HUES48 (cell line): ENCODE measurements around the gene RNF115.
"Not testable (repeated sequence)": the region's sequence is repeated elsewhere in the genome, so short reads cannot be mapped to it uniquely, and the experiment has no call there.

Experiments used
- H3K27ac ChIP-seq: one replicate; pipeline ENCODE4 v1.7.0; 2013; ENCODE audit warnings: low read depth, low read length, inconsistent platforms
- H3K27me3 ChIP-seq: 2 replicates; pipeline ENCODE4 v1.6.1; 2013; ENCODE audit warnings: mild to moderate bottlenecking, low read length; ENCODE audit not compliant: control insufficient read depth, insufficient read depth
- H3K36me3 ChIP-seq: 2 replicates; pipeline ENCODE4 v1.6.1; 2013; ENCODE audit warnings: low read length; ENCODE audit not compliant: control insufficient read depth, insufficient read depth
- H3K4me1 ChIP-seq: 2 replicates; pipeline ENCODE4 v1.6.1; 2013; ENCODE audit warnings: mild to moderate bottlenecking, low read length; ENCODE audit not compliant: control insufficient read depth, insufficient read depth
- H3K4me3 ChIP-seq: 2 replicates; pipeline ENCODE4 v1.5.1; 2013; ENCODE audit warnings: mild to moderate bottlenecking, low read depth, low read length
- H3K9ac ChIP-seq: 2 replicates; pipeline ENCODE4 v1.6.1; 2013; ENCODE audit warnings: mild to moderate bottlenecking, low read depth, low read length, moderate library complexity
- H3K9me3 ChIP-seq: 2 replicates; pipeline ENCODE4 v1.6.1; 2013; ENCODE audit warnings: low read length; ENCODE audit not compliant: control insufficient read depth, insufficient read depth

RNF115 gene

GRCh38 chr1:145795257-145795881, 28.5 kb downstream of the RNF115 start:
- Histone ChIP-seq H3K9me3 (peaks cover 7% of the 10 kb centered on the region), H3K9ac (no peak overlapping the region), H3K27ac (no peak overlapping the region), H3K4me1 (no peaks in the 10 kb centered on the region), H3K36me3 (no peaks in the 10 kb centered on the region), H3K27me3 (no peaks in the 10 kb centered on the region), H3K4me3 (no peak overlapping the region)

DNA sequence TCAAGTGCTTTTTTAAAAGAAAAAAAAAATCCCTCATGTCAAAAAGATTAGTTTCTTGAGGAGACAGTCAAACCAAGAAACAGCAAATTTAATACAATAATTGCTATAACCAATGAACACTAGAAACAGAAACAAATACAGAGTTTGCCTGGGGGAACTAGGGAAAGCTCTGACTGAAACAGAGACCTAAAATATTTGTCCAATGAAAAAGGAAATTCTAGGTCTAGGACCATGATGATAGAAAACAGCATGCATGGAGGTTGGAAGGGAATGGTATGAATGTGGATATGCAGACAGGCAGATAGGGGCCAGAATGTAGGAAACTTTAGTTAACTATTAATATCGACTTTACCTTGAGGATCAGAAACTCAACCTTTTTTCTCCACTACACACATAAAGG, 31.4 kb downstream of the RNF115 start:
- Histone ChIP-seq H3K27ac (no peak overlapping the region), H3K4me1 (no peaks in the 10 kb centered on the region), H3K4me3 (no peak overlapping the region), H3K9ac (no peak overlapping the region), H3K27me3 (no peaks in the 10 kb centered on the region), H3K36me3 (0 out of 2 replicates have a peak, but pooled peaks cover 6% of the 10 kb centered on the region), H3K9me3 (peaks cover 7% of the 10 kb centered on the region)

DNA sequence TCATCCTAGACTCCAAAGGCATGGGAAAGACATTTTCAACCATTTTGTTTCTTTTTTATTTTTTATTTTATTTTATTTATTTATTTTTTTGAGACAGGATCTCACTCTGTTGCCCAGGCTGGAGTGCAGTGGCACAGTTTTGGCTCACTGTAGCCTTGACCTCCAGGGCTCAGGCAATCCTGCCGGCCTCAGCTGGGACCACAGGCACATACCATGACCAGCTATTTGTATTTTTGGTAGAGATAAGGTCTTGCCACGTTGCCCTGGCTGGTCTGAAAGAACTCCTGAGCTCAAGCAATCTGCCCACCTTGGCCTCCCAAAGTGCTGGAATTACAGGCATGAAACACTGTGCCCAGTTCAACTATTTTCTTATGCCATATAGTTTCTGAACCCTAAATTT, 32.0 kb downstream of the RNF115 start:
- H3K9ac ChIP-seq, H3K4me3 ChIP-seq, H3K36me3 ChIP-seq, H3K9me3 ChIP-seq, H3K4me1 ChIP-seq, H3K27ac ChIP-seq, H3K27me3 ChIP-seq: not testable (repeated sequence)

DNA sequence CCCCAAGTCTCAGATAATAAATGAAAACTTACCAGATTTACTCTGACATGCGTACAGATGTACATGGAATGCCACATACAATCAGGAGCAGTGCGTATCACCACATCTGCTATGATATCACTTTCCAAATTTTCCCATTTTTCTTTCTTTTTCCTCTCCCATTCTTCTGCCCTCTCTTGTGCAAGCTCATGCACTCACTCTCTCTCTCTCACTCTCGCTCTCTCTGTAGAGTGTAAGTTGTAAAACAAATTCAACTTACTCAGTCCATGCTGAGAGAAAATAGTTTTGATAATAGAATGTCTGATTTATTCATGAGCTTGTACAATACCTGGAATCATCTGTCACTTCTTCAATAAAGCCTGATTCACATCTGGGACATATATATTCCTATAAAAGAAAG, 35.3 kb downstream of the RNF115 start:
- no peak overlapping the region for H3K4me3 ChIP-seq
- H3K27me3 ChIP-seq: no peaks in the 10 kb centered on the region
- H3K9me3 ChIP-seq: no peaks in the 10 kb centered on the region
- no peaks in the 10 kb centered on the region; the same call in 1 of the 2 replicates for H3K4me1 ChIP-seq
- no peak overlapping the region for H3K9ac ChIP-seq
- H3K27ac ChIP-seq: no peak overlapping the region
- 0 out of 2 replicates have a peak, but pooled peaks cover 11% of the 10 kb centered on the region for H3K36me3 ChIP-seq

- no peaks in the 10 kb centered on the region for H3K9me3 ChIP-seq
- no peak overlapping the region for H3K27ac ChIP-seq
- peaks cover 16% of the 10 kb centered on the region; the same call in 1 of the 2 replicates for H3K36me3 ChIP-seq
- peaks cover 2% of the 10 kb centered on the region; the same call in 1 of the 2 replicates for H3K4me1 ChIP-seq
- no peaks in the 10 kb centered on the region for H3K27me3 ChIP-seq
- no peak overlapping the region for H3K9ac ChIP-seq
- H3K4me3 ChIP-seq: no peak overlapping the region
Measured at GRCh38 chr1:145786271-145786670, 37.6 kb downstream of the RNF115 start.

- Histone ChIP-seq H3K4me1 (peaks cover 2% of the 10 kb centered on the region; the same call in 1 of the 2 replicates), H3K36me3 (peaks cover 16% of the 10 kb centered on the region; the same call in 1 of the 2 replicates), H3K4me3 (no peak overlapping the region), H3K9ac (no peak overlapping the region), H3K27ac (no peak overlapping the region), H3K27me3 (no peaks in the 10 kb centered on the region), H3K9me3 (no peaks in the 10 kb centered on the region)
Measured at GRCh38 chr1:145785547-145785946, 38.3 kb downstream of the RNF115 start.

GRCh38 chr1:145784409-145784808, 39.5 kb downstream of the RNF115 start:
- no peak overlapping the region for H3K27ac ChIP-seq
- no peak overlapping the region for H3K9ac ChIP-seq
- no peaks in the 10 kb centered on the region for H3K27me3 ChIP-seq
- peaks cover 16% of the 10 kb centered on the region; the same call in 1 of the 2 replicates for H3K36me3 ChIP-seq
- H3K9me3 ChIP-seq: no peaks in the 10 kb centered on the region
- H3K4me1 ChIP-seq: peaks cover 2% of the 10 kb centered on the region; the same call in 1 of the 2 replicates
- H3K4me3 ChIP-seq: no peak overlapping the region

- Histone ChIP-seq H3K9ac (no peak overlapping the region), H3K4me3 (no peak overlapping the region), H3K36me3 (peaks cover 10% of the 10 kb centered on the region; the same call in 1 of the 2 replicates), H3K4me1 (peaks cover 2% of the 10 kb centered on the region; the same call in 1 of the 2 replicates), H3K27me3 (no peaks in the 10 kb centered on the region), H3K27ac (peak overlapping the region; percentile 37), H3K9me3 (no peaks in the 10 kb centered on the region)
Measured at GRCh38 chr1:145782272-145783099, 41.4 kb downstream of the RNF115 start.

DNA sequence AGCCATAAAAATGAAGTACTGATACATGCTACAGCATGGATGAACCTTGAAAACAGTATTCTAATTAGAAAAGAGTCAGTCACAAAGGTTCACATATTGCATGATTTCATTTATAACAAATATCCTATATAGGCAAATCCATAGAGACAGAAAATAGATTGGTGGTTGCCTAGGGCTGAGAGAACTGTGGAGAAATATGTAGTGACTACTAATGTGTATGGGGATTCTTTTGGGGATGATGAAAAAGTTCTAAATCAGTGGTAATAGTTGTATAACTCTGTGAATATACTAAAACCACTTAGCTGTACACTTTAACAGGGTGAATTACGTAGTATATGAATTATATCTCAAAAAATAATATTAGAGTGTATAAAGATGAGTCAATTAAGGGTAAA, 45.8 kb downstream of the RNF115 start:
- Histone ChIP-seq H3K9ac (no peak overlapping the region), H3K36me3 (peaks cover 2% of the 10 kb centered on the region; the same call in 1 of the 2 replicates), H3K4me3 (no peak overlapping the region), H3K4me1 (peaks cover 2% of the 10 kb centered on the region; the same call in 1 of the 2 replicates), H3K27ac (no peak overlapping the region), H3K27me3 (no peaks in the 10 kb centered on the region), H3K9me3 (no peaks in the 10 kb centered on the region)

DNA sequence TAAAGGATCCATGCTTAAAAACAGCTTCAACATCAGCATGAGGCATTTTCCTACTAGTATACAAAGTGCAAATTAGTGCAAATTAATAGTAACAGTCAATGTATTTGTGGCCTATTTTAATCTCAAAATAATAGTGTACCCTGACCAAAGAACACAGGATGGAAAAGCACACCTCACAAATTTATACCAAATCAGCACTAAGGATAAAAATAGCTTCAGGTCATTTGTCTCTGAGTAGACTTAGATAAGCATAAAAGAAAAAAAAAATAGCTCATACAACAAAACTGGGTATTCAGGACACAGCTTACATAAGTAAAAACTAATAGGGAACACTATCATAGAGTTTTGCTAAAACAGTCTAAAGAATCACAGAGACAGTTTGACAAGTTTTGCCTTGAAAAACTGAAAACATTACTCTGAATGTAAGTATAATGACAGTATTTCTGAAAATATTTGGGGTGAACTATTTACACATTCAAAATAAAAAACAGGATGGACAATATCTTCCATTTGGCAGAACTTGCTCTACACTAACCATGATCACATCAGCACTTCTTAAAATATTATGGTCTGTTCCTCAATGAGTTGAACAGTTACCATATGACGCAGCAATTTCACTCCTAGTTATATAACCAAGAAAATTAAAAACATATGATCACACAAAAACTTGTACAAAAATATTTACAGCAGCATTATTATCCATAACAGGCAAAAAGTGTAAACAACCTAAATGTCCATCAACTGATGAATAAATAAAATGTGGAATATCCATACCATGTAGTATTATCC, 46.3 kb downstream of the RNF115 start:
- Histone ChIP-seq H3K4me1 (peaks cover under 1% of the 10 kb centered on the region; the same call in 1 of the 2 replicates), H3K27ac (no peak overlapping the region), H3K4me3 (no peak overlapping the region), H3K27me3 (no peaks in the 10 kb centered on the region), H3K36me3 (no peaks in the 10 kb centered on the region), H3K9me3 (no peaks in the 10 kb centered on the region), H3K9ac (no peak overlapping the region)
